ENCODE measurements around the gene CAMSAP1. TPM values are rescaled to one million over a fixed set of nuclear protein-coding genes. Genes with fewer than 3 reads are reported as not detected.

CAMSAP1 gene
- total RNA-seq, 1 donor from 2014 or later, result 34.8 TPM

- no peak overlapping the region for H2AFZ ChIP-seq (ENCODE audit: low read depth, low read length)
- H3K79me2 ChIP-seq (ENCODE audit: insufficient read depth, low read length), result peaks cover 16% of the 10 kb centered on the region
- H3K4me3 ChIP-seq (ENCODE audit: insufficient read depth, low read depth, low read length), result no peak overlapping the region
- Mint-ChIP-seq H3K4me1 (ENCODE audit: low read depth, unreplicated experiment) (peaks cover 8% of the 10 kb centered on the region), H3K36me3 (ENCODE audit: low read depth, unreplicated experiment) (peaks cover 34% of the 10 kb centered on the region), H3K4me3 (ENCODE audit: unreplicated experiment) (no peak overlapping the region), H3K9me3 (ENCODE audit: unreplicated experiment) (peaks cover 12% of the 10 kb centered on the region), H3K27ac (ENCODE audit: unreplicated experiment) (no peak overlapping the region), H3K27me3 (ENCODE audit: low read depth, unreplicated experiment) (no peaks in the 10 kb centered on the region)
- peaks cover 39% of the 10 kb centered on the region for H4K20me1 ChIP-seq (ENCODE audit: insufficient read depth, low read length)
- TF ChIP-seq CTCF (IDR thresholded peaks at IDR 0.05; ENCODE audit: insufficient read depth, low read depth, low read length), result no peak
- no peak overlapping the region for H3K9ac ChIP-seq (ENCODE audit: low read length)
- H3K9me3 ChIP-seq (ENCODE audit: insufficient read depth, low read depth, low read length), result no peaks in the 10 kb centered on the region
- no peak for DNase-seq (ENCODE audit: low read depth)
- no peaks in the 10 kb centered on the region for H3K27me3 ChIP-seq (ENCODE audit: insufficient read depth, low read length)
- H3K4me2 ChIP-seq (ENCODE audit: low read length), result no peak overlapping the region
- peaks cover 13% of the 10 kb centered on the region for H3K36me3 ChIP-seq (ENCODE audit: insufficient read depth, low read length)
- no peak overlapping the region for H3K27ac ChIP-seq (ENCODE audit: low read depth, low read length)
- H3K4me1 ChIP-seq (ENCODE audit: insufficient read depth, low read length), result peaks cover 7% of the 10 kb centered on the region
- FAIRE-seq, result no peak
Measured at GRCh38 chr9:135847833-135848232, 59.5 kb downstream of the CAMSAP1 start.

GRCh38 chr9:135840539-135840938 lies 66.8 kb downstream of the CAMSAP1 start:
- no peaks in the 10 kb centered on the region for H3K4me1 ChIP-seq (ENCODE audit: insufficient read depth, low read length)
- no peak overlapping the region for H3K9ac ChIP-seq (ENCODE audit: low read length)
- H3K9me3 Mint-ChIP-seq (ENCODE audit: unreplicated experiment), result peaks cover 18% of the 10 kb centered on the region
- H3K36me3 Mint-ChIP-seq (ENCODE audit: low read depth, unreplicated experiment), result peaks cover 22% of the 10 kb centered on the region
- no peak overlapping the region for H3K27ac Mint-ChIP-seq (ENCODE audit: unreplicated experiment)
- DNase-seq (ENCODE audit: low read depth) (no peak), FAIRE-seq (no peak)
- no peak overlapping the region for H3K4me3 ChIP-seq (ENCODE audit: insufficient read depth, low read depth, low read length)
- H4K20me1 ChIP-seq (ENCODE audit: insufficient read depth, low read length), result peaks cover 62% of the 10 kb centered on the region
- no peaks in the 10 kb centered on the region for H3K36me3 ChIP-seq (ENCODE audit: insufficient read depth, low read length)
- TF ChIP-seq CTCF (IDR thresholded peaks at IDR 0.05; ENCODE audit: insufficient read depth, low read depth, low read length), result no peak
- no peak for TF ChIP-seq EZH2 (IDR thresholded peaks at IDR 0.05; ENCODE audit: insufficient read depth, low read length)
- H3K27me3 Mint-ChIP-seq (ENCODE audit: low read depth, unreplicated experiment), result no peaks in the 10 kb centered on the region
- no peaks in the 10 kb centered on the region for H3K27me3 ChIP-seq (ENCODE audit: insufficient read depth, low read length)
- peaks cover 5% of the 10 kb centered on the region for H3K4me1 Mint-ChIP-seq (ENCODE audit: low read depth, unreplicated experiment)
- no peak overlapping the region for H3K4me2 ChIP-seq (ENCODE audit: low read length)
- no peak overlapping the region for H3K27ac ChIP-seq (ENCODE audit: low read depth, low read length)
- H2AFZ ChIP-seq (ENCODE audit: low read depth, low read length), result no peak overlapping the region
- peaks cover 57% of the 10 kb centered on the region for H3K79me2 ChIP-seq (ENCODE audit: insufficient read depth, low read length)
- no peaks in the 10 kb centered on the region for H3K9me3 ChIP-seq (ENCODE audit: insufficient read depth, low read depth, low read length)
- no peak overlapping the region for H3K4me3 Mint-ChIP-seq (ENCODE audit: unreplicated experiment)

- Histone ChIP-seq H3K9ac (ENCODE audit: low read length) (no peak overlapping the region), H3K27ac (ENCODE audit: low read depth, low read length) (no peak overlapping the region), H3K4me2 (ENCODE audit: low read length) (no peak overlapping the region), H3K4me3 (ENCODE audit: insufficient read depth, low read depth, low read length) (no peak overlapping the region), H4K20me1 (ENCODE audit: insufficient read depth, low read length) (peaks cover 66% of the 10 kb centered on the region), H2AFZ (ENCODE audit: low read depth, low read length) (no peak overlapping the region), H3K36me3 (ENCODE audit: insufficient read depth, low read length) (no peaks in the 10 kb centered on the region), H3K9me3 (ENCODE audit: insufficient read depth, low read depth, low read length) (no peaks in the 10 kb centered on the region), H3K27me3 (ENCODE audit: insufficient read depth, low read length) (no peaks in the 10 kb centered on the region), H3K79me2 (ENCODE audit: insufficient read depth, low read length) (peaks cover 60% of the 10 kb centered on the region), H3K4me1 (ENCODE audit: insufficient read depth, low read length) (no peaks in the 10 kb centered on the region)
- peaks cover 5% of the 10 kb centered on the region for H3K4me1 Mint-ChIP-seq (ENCODE audit: low read depth, unreplicated experiment)
- H3K4me3 Mint-ChIP-seq (ENCODE audit: unreplicated experiment), result no peak overlapping the region
- no peak overlapping the region for H3K27ac Mint-ChIP-seq (ENCODE audit: unreplicated experiment)
- peaks cover 20% of the 10 kb centered on the region for H3K36me3 Mint-ChIP-seq (ENCODE audit: low read depth, unreplicated experiment)
- TF ChIP-seq CTCF (IDR thresholded peaks at IDR 0.05; ENCODE audit: insufficient read depth, low read depth, low read length) (no peak), EZH2 (IDR thresholded peaks at IDR 0.05; ENCODE audit: insufficient read depth, low read length) (no peak)
- no peak for FAIRE-seq
- H3K9me3 Mint-ChIP-seq (ENCODE audit: unreplicated experiment), result peaks cover 16% of the 10 kb centered on the region
- DNase-seq (ENCODE audit: low read depth), result no peak
- no peaks in the 10 kb centered on the region for H3K27me3 Mint-ChIP-seq (ENCODE audit: low read depth, unreplicated experiment)
Measured at GRCh38 chr9:135840107-135840506, 67.2 kb downstream of the CAMSAP1 start.
